GM18867 (cell line): ENCODE data around the gene DUOXA1.
A peak's percentile ranks its signal among the peaks of the same experiment; 100 is the strongest.

Experiments
- ATAC-seq: cut with Tn5 transposase; IDR thresholded peaks from one replicate; pipeline ENCODE4 v1.9.1; 2021; ENCODE audit warnings: mild to moderate bottlenecking, moderate library complexity; ENCODE audit not compliant: unreplicated experiment

The DUOXA1 gene

GRCh38 chr15:45129651-45130129, at the start of gene DUOXA1, which contains the start of gene DUOX1:
Gene DUOXA1 (minus strand): TSS chr15:45129879. CDS start chr15:45123014, 6,865 bp downstream.
Gene DUOX1 (plus strand): TSS chr15:45129994. CDS start chr15:45131967, 1,973 bp downstream.
- no peak for ATAC-seq

GRCh38 chr15:45177285-45177684, 47.6 kb upstream of the DUOXA1 start:
- ATAC-seq, result no peak

DNA sequence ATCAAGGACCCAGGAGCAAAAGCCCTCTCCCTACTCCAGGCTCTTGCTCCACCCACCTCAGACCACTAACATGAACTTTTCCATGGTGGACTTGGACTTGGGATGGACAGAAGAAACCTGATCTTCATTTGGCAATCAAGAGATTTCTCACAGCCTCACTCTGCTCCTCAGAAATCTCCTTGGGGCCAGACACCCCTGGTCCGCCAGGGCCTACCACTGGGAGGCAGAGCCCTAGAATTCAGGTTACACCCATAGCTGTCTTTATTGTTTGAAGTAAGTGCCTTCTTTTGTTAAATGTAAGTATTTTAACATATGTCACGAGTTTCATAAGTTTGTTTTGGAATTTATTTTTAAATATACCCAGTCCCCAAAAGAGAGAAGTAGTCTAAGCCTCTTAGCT, 44.9 kb upstream of the DUOXA1 start:
- no peak for ATAC-seq

DNA sequence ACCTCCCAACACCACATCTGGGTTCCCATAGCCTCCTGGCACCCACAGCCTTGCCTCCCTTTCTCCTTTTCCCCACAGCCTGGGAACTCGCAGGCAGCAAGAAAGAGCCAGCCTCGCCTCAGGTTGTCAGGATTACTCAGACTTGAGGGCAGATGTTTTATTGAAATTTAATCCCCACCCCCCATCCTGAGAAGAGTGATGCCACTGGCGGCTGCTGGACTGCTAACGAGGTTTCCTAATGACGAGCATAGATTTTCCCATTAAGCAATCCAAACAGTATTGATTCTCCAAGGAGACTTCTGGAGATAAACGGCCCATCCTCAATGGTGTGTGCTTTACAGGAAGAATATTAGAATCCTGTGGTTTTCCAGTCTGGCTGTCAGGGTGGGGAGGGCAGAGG, 44.4 kb upstream of the DUOXA1 start:
- ATAC-seq, result no peak

DNA sequence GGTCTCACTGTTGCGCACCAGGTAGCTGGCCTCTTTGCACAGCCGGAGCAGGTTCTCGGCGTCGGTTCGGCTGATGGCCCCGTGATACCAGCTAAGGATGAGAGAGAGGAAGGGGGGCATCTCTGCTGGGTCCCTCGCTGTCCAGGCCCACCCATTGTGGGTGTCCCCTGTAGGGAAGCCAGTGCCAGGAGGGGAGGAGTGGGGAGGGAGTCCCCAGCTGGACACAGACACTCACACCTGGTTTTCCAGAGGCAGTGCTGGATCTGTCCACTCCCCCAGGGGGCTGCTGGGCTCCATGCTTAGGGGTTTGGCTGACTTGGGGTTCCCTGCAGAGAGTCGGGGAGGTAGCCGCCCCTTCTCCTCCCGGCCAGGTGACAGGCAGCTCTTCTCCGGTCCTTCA, 42.2 kb upstream of the DUOXA1 start:
- no peak for ATAC-seq

- ATAC-seq, result no peak
Measured at GRCh38 chr15:45169608-45170480, 40.2 kb upstream of the DUOXA1 start.

DNA sequence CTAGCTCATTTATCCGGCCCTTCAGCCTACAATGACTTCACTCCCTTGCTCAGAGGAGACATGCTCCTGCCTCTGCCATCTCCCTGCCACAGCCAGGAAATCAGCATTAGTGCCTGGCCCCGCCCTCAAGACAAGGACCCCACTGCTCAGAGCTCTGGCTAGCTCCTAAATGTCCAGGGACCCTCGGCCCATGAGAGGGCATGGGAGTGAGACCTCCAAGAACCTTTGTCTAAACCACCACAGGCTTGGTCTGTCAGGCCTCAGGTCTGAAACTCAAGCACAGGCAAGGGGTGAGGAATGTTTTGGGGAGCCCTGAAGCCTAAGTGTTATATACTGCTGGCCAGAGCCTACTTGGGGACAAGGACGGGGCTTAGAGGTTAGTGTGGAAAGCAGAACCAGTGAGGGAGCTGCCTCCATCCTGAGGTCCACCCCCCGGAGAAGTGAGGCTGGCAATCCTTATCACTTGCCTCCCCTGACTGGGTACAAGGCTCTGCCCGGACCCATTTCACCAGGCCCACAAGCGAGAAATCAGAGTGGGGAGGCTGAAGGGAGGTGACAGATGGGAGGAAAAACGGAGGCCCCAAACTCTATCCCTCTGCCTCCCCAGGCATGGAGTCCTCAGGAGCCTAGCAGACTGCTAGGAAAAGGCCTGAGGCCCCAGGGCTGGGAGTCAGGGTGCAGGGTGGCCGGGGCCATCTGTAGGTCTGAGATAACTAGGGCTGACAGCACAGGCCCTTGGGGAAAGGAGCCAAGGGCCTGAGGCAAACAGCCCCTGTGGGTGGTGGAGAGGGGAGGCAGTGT, 39.3 kb upstream of the DUOXA1 start:
- ATAC-seq, result no peak

- no peak for ATAC-seq
Measured at GRCh38 chr15:45168286-45168685, 38.6 kb upstream of the DUOXA1 start.

DNA sequence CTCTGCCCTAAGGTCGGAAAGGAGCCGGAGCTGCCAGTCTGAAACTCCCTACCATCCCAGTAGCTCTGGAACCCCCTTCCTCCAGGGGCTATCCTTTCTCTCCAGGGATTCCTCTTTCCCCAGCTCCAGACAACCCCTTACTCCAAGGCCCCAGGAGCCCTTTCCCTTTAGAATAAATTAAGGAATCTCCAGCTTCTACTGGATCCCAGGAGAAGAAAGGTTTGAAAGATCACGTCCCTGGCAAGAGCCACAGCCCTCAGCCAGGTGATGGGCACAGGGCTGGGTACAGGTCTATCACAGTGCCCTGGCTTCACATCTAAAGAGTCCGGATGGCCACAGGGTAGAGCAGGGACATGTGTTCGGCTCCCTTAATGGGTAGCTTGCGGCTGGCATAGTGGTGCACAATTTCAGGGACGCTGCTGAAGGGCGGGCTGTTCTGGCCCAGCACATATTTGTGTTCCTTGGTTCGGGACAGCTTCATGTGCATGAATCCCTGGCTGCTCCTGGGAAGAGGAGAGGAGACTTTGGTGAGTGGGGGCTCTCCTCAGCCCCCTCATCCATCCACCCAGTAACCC, 38.0 kb upstream of the DUOXA1 start:
- no peak for ATAC-seq

GRCh38 chr15:45166834-45167630, 37.4 kb upstream of the DUOXA1 start:
- ATAC-seq, result peak; percentile 93

DNA sequence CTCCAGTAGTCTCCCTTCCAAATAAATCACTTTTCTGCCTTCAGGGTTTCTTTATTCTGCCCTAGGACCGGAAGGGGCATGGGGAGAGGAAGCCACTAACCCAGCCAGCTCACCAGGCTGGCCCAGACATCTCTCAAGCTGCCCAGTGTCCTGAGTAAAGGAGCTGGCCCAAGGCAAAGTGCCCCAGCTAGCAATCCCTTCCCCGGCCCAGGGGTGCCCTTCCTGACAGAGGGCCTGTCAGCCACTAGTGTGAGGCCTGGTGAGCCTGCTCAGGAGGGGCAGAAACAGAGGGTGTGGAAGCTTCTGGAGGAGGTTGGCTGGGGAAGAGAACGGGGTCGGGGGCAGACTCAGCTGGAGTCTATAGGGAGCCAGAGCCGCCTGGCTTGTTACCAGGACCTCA, 35.9 kb upstream of the DUOXA1 start:
- ATAC-seq, result no peak

DNA sequence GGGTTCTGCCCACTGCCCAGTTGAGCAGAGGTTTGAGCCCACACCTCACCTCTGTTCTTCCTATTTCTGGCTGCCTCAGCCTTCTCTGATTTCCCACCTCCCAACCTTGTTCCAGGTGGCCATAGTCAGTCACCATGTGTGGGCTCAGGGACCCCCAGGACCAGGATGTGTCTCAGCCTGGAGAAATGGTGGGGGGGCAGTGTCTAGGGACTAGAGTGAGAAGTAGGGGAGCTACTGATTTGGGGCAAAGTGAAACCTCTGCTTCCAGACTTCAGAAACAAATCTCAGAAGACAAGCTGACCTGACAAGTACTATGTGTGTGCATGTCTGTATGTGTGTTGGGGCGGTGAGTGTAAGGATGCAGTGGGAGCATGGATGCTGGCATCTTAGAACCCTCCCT, 35.2 kb upstream of the DUOXA1 start:
- ATAC-seq, result no peak

- ATAC-seq, result no peak
Measured at GRCh38 chr15:45163508-45163856, 33.8 kb upstream of the DUOXA1 start.

- ATAC-seq, result peak; percentile 41
Measured at GRCh38 chr15:45162771-45163507, 33.3 kb upstream of the DUOXA1 start.

GRCh38 chr15:45161666-45162065, 32.0 kb upstream of the DUOXA1 start:
- ATAC-seq, result no peak

DNA sequence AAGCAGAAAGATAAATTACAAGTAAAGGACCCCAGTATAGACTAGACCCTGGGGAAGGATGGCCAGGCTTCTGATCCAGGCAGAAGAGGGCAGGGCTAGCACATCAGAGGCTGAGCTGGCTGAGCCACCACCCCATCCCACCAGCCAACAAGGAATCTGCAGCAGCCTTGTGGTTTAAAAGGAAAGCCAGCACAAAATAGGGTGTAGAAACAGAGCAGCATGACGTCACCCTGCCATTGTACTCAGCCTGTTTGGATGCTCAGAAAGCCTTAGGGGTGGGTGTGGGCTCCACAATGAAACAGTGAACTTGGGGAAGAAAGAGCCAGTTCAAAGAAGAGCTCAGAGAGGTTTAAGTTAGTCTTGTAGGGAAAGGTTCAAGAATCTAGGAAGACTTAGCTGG, 28.3 kb upstream of the DUOXA1 start:
- no peak for ATAC-seq

GRCh38 chr15:45156744-45157455, 27.2 kb upstream of the DUOXA1 start:
- no peak for ATAC-seq

GRCh38 chr15:45155739-45156138, 26.1 kb upstream of the DUOXA1 start:
- no peak for ATAC-seq
